Gastroesophageal sphincter (tissue), 4 donors: ENCODE data around the gene C10orf53. TPM values are rescaled to one million over a fixed set of nuclear protein-coding genes. Genes with fewer than 3 reads are reported as not detected.

Source experiments
- ATAC-seq: fragments of 150-250 bp; one replicate; pipeline ENCODE4 v1.9.1; 2016; ENCODE audit warnings: mild to moderate bottlenecking, moderate library complexity
- H3K27ac ChIP-seq, 4 donors: fragments of 200-600 bp; sonication (generic) in 3 of 4; 1 replicate in 3 of 4; 2 replicates in 1 of 4; pipeline ENCODE4 v1.5.1; 2016 to 2019
- H3K27me3 ChIP-seq: fragments of 200-600 bp; sonication (generic); one replicate; pipeline ENCODE4 v1.5.1; 2019
- H3K36me3 ChIP-seq, 2 donors: fragments of 200-600 bp; sonication (generic); one replicate each; pipeline ENCODE4 v1.5.1; 2019; ENCODE audit warnings: control low read depth in 1 of 2
- H3K4me1 ChIP-seq, 3 donors: fragments of 200-600 bp; sonication (generic); 1 replicate in 2 of 3; 2 replicates in 1 of 3; pipeline ENCODE4 v1.5.1; 2016 to 2019; ENCODE audit warnings: control low read depth in 2 of 3
- H3K4me3 ChIP-seq, 2 donors: fragments of 200-600 bp; sonication (generic); one replicate each; pipeline ENCODE4 v1.5.1; 2019; ENCODE audit warnings: mild to moderate bottlenecking in 1 of 2, moderate library complexity in 1 of 2
- H3K9me3 ChIP-seq, 3 donors: fragments of 200-600 bp; sonication (generic); one replicate each; pipeline ENCODE4 v1.5.1; 2017 to 2019; ENCODE audit warnings: control low read depth in 2 of 3
- EP300 ChIP-seq: sonication (generic); formaldehyde crosslinking; IDR thresholded peaks from one replicate; pipeline ENCODE4 v1.6.1; 2017; ENCODE audit warnings: antibody characterized with exemption, mild to moderate bottlenecking
- POLR2A ChIP-seq, 2 donors: fragments of 450-650 bp; IDR thresholded peaks; one replicate each; pipeline ENCODE4 v1.6.1; 2017; ENCODE audit warnings: antibody characterized with exemption in 2 of 2, mild to moderate bottlenecking in 2 of 2, moderate library complexity in 1 of 2
- POLR2AphosphoS5 ChIP-seq: sonication (generic); formaldehyde crosslinking; IDR thresholded peaks from one replicate; pipeline ENCODE4 v1.6.1; 2017; ENCODE audit warnings: antibody characterized with exemption
- WGBS, 2 donors: methylation state at CpG; one replicate each; pipeline ENCODE4 v1.1.5; 2018; ENCODE audit warnings: low coverage in 1 of 2; 5-methylcytosine and 5-hydroxymethylcytosine counted together
- total RNA-seq, 4 donors: library from RNA; depleted of rRNA; stranded (reverse); fragments of >200 nt; gene quantifications; one replicate each; pipeline ENCODE4 v1.1.0, GENCODE V29; 2016
- TF ChIP-seq, protein P1 (sequence below), 4 experiments: fragments of 200-600 bp in 2 of 4; fragments of 450-650 bp in 2 of 4; sonication (generic) in 1 of 4; IDR thresholded peaks; one replicate each; pipeline ENCODE4 v1.5.1; 2017 to 2019; ENCODE audit warnings: antibody characterized with exemption in 4 of 4, mild to moderate bottlenecking in 2 of 4, moderate library complexity in 2 of 4

The C10orf53 gene
- total RNA-seq, 4 donors from 2014 or later = not detected

DNA sequence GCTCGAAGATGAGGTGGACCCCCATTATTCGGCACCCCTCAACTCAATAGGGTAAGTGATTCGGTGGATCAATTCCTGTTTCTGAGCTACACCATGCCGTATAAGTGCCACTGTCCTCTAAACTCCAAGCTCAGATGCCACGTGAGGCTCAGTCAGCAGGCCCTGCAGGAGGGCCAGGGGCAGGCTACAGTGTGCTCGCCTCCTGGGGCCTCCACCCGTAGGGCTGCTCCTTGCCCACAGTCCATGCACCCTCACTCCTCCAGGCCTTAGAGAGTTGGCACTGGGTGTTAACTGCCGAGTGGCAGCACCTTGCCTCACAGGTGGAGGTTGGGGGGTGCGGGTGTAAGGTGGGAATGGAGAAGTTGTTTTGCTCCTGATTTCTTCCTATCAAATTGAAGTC is 12.1 kb downstream of the C10orf53 start:
- TF ChIP-seq POLR2AphosphoS5 = no peak
- no peak for TF ChIP-seq EP300
- Histone ChIP-seq H3K36me3 (no peaks in the 10 kb centered on the region), H3K27me3 (peaks cover 63% of the 10 kb centered on the region), H3K4me1 (no peaks in the 10 kb centered on the region), H3K27ac (no peak overlapping the region), H3K9me3 (peaks cover 0 to 12% (median 0%) of the 10 kb centered on the region in 3 donors), H3K4me3 (no peak overlapping the region)
- no CpG with 5 or more reads among the region's 9 CpGs for WGBS, 2 donors
- ATAC-seq = no peak

DNA sequence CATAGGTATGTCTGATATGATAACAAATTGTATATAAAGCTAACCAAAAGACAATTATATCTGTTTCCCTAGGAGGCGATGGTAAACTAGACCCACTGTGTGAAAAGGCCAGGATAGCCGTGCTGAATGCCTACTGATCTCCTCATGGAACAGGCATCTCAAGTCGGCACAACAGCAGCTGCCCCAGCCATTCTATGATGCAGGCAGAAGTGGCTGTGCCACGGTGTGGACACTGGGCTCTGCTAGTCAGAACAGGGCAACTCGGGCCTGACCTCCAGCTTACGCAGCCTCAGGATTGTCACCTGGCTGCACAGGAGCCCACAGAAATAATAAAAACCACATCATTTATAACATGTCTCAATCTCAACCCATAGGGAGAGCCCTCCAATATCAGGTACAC is 15.0 kb downstream of the C10orf53 start:
- no peak for TF ChIP-seq EP300
- TF ChIP-seq POLR2AphosphoS5 = no peak
- Histone ChIP-seq H3K4me3 (no peak overlapping the region), H3K27me3 (peaks cover 48% of the 10 kb centered on the region), H3K9me3 (peaks cover 0 to 5% (median 0%) of the 10 kb centered on the region in 3 donors), H3K36me3 (no peaks in the 10 kb centered on the region), H3K4me1 (no peaks in the 10 kb centered on the region), H3K27ac (no peak overlapping the region)
- ATAC-seq = no peak
- WGBS, 2 donors = 76% methylated on average over 4 of the region's 6 CpGs; no CpG with 5 or more reads in 1 of the 2 donors

DNA sequence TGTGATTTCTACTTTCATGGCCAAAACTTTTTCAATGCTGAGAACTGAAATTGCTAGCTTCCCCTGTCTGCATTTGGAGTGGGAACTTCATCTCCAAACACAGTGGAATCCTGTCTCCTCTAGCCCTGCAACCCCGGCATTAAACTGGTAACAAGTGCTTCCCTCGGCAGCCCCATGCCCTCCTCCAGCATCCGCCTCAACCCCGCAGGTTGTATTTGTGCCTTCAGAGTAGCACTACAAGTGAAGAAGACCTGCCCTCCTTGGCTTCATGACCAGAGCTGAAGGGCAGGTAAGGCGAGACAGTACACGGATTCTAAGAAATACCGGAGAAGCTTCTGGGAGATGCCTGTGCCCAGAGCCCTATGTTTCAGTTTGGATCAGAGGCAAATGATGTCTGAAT is 16.9 kb downstream of the C10orf53 start:
- Histone ChIP-seq H3K27me3 (peaks cover 37% of the 10 kb centered on the region), H3K4me1 (no peaks in the 10 kb centered on the region), H3K36me3 (no peaks in the 10 kb centered on the region), H3K9me3 (peaks cover 0 to 5% (median 0%) of the 10 kb centered on the region in 3 donors), H3K4me3 (no peak overlapping the region), H3K27ac (no peak overlapping the region)
- ATAC-seq = no peak
- TF ChIP-seq POLR2A (IDR thresholded peaks at IDR 0.05) (no peak), EP300 (no peak), POLR2AphosphoS5 (no peak)
- TF ChIP-seq, protein P1, sequence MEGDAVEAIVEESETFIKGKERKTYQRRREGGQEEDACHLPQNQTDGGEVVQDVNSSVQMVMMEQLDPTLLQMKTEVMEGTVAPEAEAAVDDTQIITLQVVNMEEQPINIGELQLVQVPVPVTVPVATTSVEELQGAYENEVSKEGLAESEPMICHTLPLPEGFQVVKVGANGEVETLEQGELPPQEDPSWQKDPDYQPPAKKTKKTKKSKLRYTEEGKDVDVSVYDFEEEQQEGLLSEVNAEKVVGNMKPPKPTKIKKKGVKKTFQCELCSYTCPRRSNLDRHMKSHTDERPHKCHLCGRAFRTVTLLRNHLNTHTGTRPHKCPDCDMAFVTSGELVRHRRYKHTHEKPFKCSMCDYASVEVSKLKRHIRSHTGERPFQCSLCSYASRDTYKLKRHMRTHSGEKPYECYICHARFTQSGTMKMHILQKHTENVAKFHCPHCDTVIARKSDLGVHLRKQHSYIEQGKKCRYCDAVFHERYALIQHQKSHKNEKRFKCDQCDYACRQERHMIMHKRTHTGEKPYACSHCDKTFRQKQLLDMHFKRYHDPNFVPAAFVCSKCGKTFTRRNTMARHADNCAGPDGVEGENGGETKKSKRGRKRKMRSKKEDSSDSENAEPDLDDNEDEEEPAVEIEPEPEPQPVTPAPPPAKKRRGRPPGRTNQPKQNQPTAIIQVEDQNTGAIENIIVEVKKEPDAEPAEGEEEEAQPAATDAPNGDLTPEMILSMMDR (IDR thresholded peaks at IDR 0.05) = no peak
- 60 to 80% methylated on average over 2 to 4 of the region's 7 CpGs for WGBS, 2 donors

DNA sequence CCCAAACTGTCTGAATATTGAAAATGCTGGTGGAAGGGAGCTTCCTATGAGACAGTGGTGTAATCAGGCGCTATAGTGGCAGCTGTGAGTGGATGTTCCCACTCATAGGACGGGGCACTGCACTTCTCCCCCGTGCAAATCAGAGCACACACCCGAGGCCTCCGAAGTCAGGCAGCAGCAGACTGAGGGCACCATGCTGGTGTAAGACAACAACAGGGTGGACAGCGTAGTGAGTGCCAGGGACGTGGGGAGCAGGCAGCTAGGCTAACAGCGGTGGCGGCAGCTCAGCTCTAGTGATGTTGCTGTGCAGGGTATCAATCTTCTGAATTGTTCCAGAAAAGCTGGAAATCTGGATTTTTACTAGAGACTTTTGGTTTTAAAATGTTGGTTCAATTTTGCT is 19.2 kb downstream of the C10orf53 start:
- WGBS, 2 donors = 63 to 70% methylated on average over 4 to 5 of the region's 9 CpGs
- no peak overlapping the region for H3K27ac ChIP-seq
- TF ChIP-seq POLR2AphosphoS5 = no peak
- no peak for TF ChIP-seq EP300
- TF ChIP-seq, protein P1 (IDR thresholded peaks at IDR 0.05) = no peak
- TF ChIP-seq POLR2A (IDR thresholded peaks at IDR 0.05) = no peak

GRCh38 chr10:49700211-49700610 is 20.8 kb downstream of the C10orf53 start:
- no peaks in the 10 kb centered on the region for H3K36me3 ChIP-seq
- H3K27ac ChIP-seq = no peak overlapping the region
- 100% methylated on average over 1 of the region's 3 CpGs for WGBS, 2 donors
- no peak for ATAC-seq
- peaks cover 20% of the 10 kb centered on the region for H3K27me3 ChIP-seq
- H3K9me3 ChIP-seq = no peaks in the 10 kb centered on the region
- TF ChIP-seq EP300 (no peak), POLR2A (IDR thresholded peaks at IDR 0.05) (no peak)
- TF ChIP-seq, protein P1 (IDR thresholded peaks at IDR 0.05) = no peak
- H3K4me3 ChIP-seq = no peak overlapping the region
- no peaks in the 10 kb centered on the region for H3K4me1 ChIP-seq

More for the DNA sequence above, 19.2 kb downstream of the C10orf53 start:
- no peaks in the 10 kb centered on the region for H3K4me1 ChIP-seq
- ATAC-seq = no peak
- H3K4me3 ChIP-seq = no peak overlapping the region
- H3K9me3 ChIP-seq = no peaks in the 10 kb centered on the region
- H3K36me3 ChIP-seq = no peaks in the 10 kb centered on the region
- H3K27me3 ChIP-seq = peaks cover 21% of the 10 kb centered on the region

GRCh38 chr10:49700997-49701396 is 21.5 kb downstream of the C10orf53 start:
- Histone ChIP-seq H3K36me3 (no peaks in the 10 kb centered on the region), H3K4me1 (no peaks in the 10 kb centered on the region), H3K27me3 (peaks cover 20% of the 10 kb centered on the region), H3K4me3 (no peak overlapping the region), H3K9me3 (no peaks in the 10 kb centered on the region), H3K27ac (no peak overlapping the region)
- 4 to 8% methylated on average over 3 of the region's 3 CpGs for WGBS, 2 donors
- no peak for ATAC-seq
- TF ChIP-seq EP300 (no peak), POLR2A (IDR thresholded peaks at IDR 0.05) (no peak), POLR2AphosphoS5 (no peak)
- TF ChIP-seq, protein P1 (IDR thresholded peaks at IDR 0.05) = no peak
